ENCODE data around the gene FUOM. TPM values are rescaled to one million over a fixed set of nuclear protein-coding genes. Genes with fewer than 3 reads are reported as not detected.

The FUOM gene
- polyA plus RNA-seq, 1 donor from 2014 or later: not detected

DNA sequence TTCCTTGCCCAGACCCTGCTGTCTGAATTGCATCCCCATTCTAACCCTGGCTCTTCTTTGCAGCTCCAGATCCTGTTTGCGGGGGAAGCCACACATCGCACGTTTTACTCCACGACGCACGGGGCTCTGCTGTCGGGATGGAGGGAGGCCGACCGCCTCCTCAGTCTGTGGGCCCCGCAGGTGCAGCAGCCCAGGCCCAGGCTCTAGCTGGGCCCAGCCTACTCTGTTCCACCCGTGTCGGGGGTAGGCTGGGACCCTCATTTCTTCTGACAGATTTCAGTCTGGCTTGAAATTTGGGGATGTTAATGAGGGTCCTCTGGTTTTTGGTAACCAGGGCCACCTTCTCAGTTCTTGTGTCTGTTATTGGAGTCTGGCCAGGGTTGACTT is 33.4 kb upstream of the FUOM start:
- Histone ChIP-seq H3K27ac (ENCODE audit: low read length) (no peak overlapping the region), H3K9me2 (ENCODE audit: insufficient read depth, low read length) (no peaks in the 10 kb centered on the region), H2AFZ (ENCODE audit: low read depth, low read length) (no peak overlapping the region), H3F3A (ENCODE audit: insufficient read depth, low read length, poor library complexity, severe bottlenecking) (no peaks in the 10 kb centered on the region), H4K20me1 (ENCODE audit: insufficient read depth) (no peaks in the 10 kb centered on the region), H3K4me2 (ENCODE audit: low read length) (no peak overlapping the region), H3K36me3 (ENCODE audit: insufficient read depth, low read length) (no peaks in the 10 kb centered on the region), H3K27me3 (ENCODE audit: insufficient read depth, low read depth, low read length) (no peaks in the 10 kb centered on the region), H3K79me2 (replicated peaks; ENCODE audit: insufficient read depth, low read length) (peaks cover 6% of the 10 kb centered on the region), H3K9me3 (ENCODE audit: low read length) (no peaks in the 10 kb centered on the region), H3K4me3 (ENCODE audit: low read length) (no peak overlapping the region), H3K9ac (ENCODE audit: low read length) (no peak overlapping the region)
- no peak for TF ChIP-seq SMC3 (conservative IDR thresholded peaks at IDR 0.05; ENCODE audit: poor library complexity)
- no peak for TF ChIP-seq MXI1 (conservative IDR thresholded peaks at IDR 0.05; ENCODE audit: poor library complexity, severe bottlenecking)
- no peak for TF ChIP-seq EP300 (conservative IDR thresholded peaks at IDR 0.05; ENCODE audit: poor library complexity, severe bottlenecking)
- TF ChIP-seq TAF1 (IDR thresholded peaks at IDR 0.05; ENCODE audit: low read depth): no peak
- TF ChIP-seq RAD21 (conservative IDR thresholded peaks at IDR 0.05): no peak
- no peak for TF ChIP-seq POLR2AphosphoS5 (IDR thresholded peaks at IDR 0.05)
- no peak for TF ChIP-seq CTCF (IDR thresholded peaks at IDR 0.05; ENCODE audit: poor library complexity, severe bottlenecking)
- no peak for TF ChIP-seq REST (IDR thresholded peaks at IDR 0.05; ENCODE audit: borderline replicate concordance)
- no peak for TF ChIP-seq EZH2 (IDR thresholded peaks at IDR 0.05; ENCODE audit: borderline replicate concordance, insufficient read depth, low read length, poor library complexity, severe bottlenecking)

GRCh38 chr10:133390597-133391248 is 32.9 kb upstream of the FUOM start:
- H4K20me1 ChIP-seq (ENCODE audit: insufficient read depth): no peaks in the 10 kb centered on the region
- TF ChIP-seq TAF1 (IDR thresholded peaks at IDR 0.05; ENCODE audit: low read depth) (no peak), EZH2 (IDR thresholded peaks at IDR 0.05; ENCODE audit: borderline replicate concordance, insufficient read depth, low read length, poor library complexity, severe bottlenecking) (no peak), CTCF (IDR thresholded peaks at IDR 0.05; ENCODE audit: poor library complexity, severe bottlenecking) (no peak), RAD21 (conservative IDR thresholded peaks at IDR 0.05) (no peak), SMC3 (conservative IDR thresholded peaks at IDR 0.05; ENCODE audit: poor library complexity) (no peak)
- H3K9me3 ChIP-seq (ENCODE audit: low read length): no peaks in the 10 kb centered on the region
- H3K79me2 ChIP-seq (replicated peaks; ENCODE audit: insufficient read depth, low read length): peaks cover 6% of the 10 kb centered on the region
- H3K27me3 ChIP-seq (ENCODE audit: insufficient read depth, low read depth, low read length): no peaks in the 10 kb centered on the region
- no peak overlapping the region for H3K27ac ChIP-seq (ENCODE audit: low read length)
- no peaks in the 10 kb centered on the region for H3K9me2 ChIP-seq (ENCODE audit: insufficient read depth, low read length)
- H3K4me2 ChIP-seq (ENCODE audit: low read length): no peak overlapping the region
- no peaks in the 10 kb centered on the region for H3K36me3 ChIP-seq (ENCODE audit: insufficient read depth, low read length)
- no peak overlapping the region for H2AFZ ChIP-seq (ENCODE audit: low read depth, low read length)
- no peak overlapping the region for H3K9ac ChIP-seq (ENCODE audit: low read length)
- no peak overlapping the region for H3K4me3 ChIP-seq (ENCODE audit: low read length)
- no peaks in the 10 kb centered on the region for H3F3A ChIP-seq (ENCODE audit: insufficient read depth, low read length, poor library complexity, severe bottlenecking)

All from neural cell (in vitro differentiated cells).